ENCODE measurements around the gene TREML4.

GRCh38 chr6:41277605-41278004, 49.5 kb downstream of the TREML4 start:
- TF ChIP-seq CTCF (conservative IDR thresholded peaks at IDR 0.05; ENCODE audit: low read depth, low read length) (no peak), RFX5 (IDR thresholded peaks at IDR 0.05; ENCODE audit: low read depth, low read length) (no peak), CEBPB (IDR thresholded peaks at IDR 0.05; ENCODE audit: low read depth, low read length) (no peak)
